GM23338 (cell line): ENCODE measurements around the gene SACS.

Source experiments
- EZH2 ChIP-seq: fragments of 200-600 bp; sonication (generic); IDR thresholded peaks from one replicate; pipeline ENCODE4 v1.8.0; 2017; ENCODE audit warnings: antibody characterized with exemption, mild to moderate bottlenecking, low read depth; ENCODE audit not compliant: unreplicated experiment
- POLR2AphosphoS5 ChIP-seq: IDR thresholded peaks from 2 replicates; pipeline ENCODE4 v1.6.1; 2016; ENCODE audit warnings: antibody characterized with exemption, low read depth
- STAT1 ChIP-seq: IDR thresholded peaks from one replicate; pipeline ENCODE4 v1.6.1; 2016; ENCODE audit warnings: antibody characterized with exemption; ENCODE audit not compliant: unreplicated experiment
- TF ChIP-seq, protein P1 (sequence below): IDR thresholded peaks from one replicate; pipeline ENCODE4 v1.6.1; 2018; ENCODE audit warnings: antibody characterized with exemption; ENCODE audit not compliant: unreplicated experiment
- TF ChIP-seq, protein P2 (sequence below), 2 experiments: fragments of 200-600 bp in 1 of 2; sonication (generic) in 1 of 2; conservative IDR thresholded peaks; 2 replicates each; pipeline versions ENCODE4 v1.5.1 to v1.6.1; 2016 to 2017; ENCODE audit warnings: antibody characterized with exemption in 2 of 2, low read depth in 2 of 2, mild to moderate bottlenecking in 2 of 2, moderate library complexity in 1 of 2

DNA sequence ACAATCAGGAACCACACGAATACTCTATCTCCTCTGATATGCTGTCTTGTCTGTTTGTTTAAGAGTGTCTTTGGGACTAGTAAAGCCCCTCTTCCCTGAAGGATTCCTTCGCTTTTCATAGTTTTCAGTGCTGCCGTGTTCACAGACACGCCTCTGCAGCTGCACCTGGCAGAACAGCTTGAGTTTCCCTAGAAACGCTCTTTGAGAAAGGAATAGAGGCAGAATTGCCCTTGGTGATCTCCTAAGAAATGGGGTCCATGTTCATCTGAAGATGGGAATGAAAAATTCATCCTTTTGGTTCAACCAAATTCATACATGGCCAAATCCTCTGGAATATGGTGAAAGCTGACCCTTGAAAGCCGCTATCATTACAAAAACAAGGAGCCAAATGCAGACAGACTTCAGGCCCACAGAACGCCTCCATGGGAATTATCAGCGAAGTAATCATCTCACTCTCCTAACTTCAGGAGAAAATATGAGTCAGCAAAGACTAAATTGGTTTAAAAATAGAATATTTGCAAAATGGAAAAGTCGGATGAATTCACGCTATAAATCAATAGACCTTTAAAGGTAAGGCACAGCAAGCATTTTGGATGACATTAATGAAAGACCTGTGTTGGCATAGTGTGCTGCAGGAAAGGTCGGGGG is 5.5 kb downstream of the SACS start:
- TF ChIP-seq STAT1, result no peak
- TF ChIP-seq, protein P1, sequence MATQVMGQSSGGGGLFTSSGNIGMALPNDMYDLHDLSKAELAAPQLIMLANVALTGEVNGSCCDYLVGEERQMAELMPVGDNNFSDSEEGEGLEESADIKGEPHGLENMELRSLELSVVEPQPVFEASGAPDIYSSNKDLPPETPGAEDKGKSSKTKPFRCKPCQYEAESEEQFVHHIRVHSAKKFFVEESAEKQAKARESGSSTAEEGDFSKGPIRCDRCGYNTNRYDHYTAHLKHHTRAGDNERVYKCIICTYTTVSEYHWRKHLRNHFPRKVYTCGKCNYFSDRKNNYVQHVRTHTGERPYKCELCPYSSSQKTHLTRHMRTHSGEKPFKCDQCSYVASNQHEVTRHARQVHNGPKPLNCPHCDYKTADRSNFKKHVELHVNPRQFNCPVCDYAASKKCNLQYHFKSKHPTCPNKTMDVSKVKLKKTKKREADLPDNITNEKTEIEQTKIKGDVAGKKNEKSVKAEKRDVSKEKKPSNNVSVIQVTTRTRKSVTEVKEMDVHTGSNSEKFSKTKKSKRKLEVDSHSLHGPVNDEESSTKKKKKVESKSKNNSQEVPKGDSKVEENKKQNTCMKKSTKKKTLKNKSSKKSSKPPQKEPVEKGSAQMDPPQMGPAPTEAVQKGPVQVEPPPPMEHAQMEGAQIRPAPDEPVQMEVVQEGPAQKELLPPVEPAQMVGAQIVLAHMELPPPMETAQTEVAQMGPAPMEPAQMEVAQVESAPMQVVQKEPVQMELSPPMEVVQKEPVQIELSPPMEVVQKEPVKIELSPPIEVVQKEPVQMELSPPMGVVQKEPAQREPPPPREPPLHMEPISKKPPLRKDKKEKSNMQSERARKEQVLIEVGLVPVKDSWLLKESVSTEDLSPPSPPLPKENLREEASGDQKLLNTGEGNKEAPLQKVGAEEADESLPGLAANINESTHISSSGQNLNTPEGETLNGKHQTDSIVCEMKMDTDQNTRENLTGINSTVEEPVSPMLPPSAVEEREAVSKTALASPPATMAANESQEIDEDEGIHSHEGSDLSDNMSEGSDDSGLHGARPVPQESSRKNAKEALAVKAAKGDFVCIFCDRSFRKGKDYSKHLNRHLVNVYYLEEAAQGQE, result no peak
- TF ChIP-seq EZH2, result no peak
- TF ChIP-seq, protein P2, sequence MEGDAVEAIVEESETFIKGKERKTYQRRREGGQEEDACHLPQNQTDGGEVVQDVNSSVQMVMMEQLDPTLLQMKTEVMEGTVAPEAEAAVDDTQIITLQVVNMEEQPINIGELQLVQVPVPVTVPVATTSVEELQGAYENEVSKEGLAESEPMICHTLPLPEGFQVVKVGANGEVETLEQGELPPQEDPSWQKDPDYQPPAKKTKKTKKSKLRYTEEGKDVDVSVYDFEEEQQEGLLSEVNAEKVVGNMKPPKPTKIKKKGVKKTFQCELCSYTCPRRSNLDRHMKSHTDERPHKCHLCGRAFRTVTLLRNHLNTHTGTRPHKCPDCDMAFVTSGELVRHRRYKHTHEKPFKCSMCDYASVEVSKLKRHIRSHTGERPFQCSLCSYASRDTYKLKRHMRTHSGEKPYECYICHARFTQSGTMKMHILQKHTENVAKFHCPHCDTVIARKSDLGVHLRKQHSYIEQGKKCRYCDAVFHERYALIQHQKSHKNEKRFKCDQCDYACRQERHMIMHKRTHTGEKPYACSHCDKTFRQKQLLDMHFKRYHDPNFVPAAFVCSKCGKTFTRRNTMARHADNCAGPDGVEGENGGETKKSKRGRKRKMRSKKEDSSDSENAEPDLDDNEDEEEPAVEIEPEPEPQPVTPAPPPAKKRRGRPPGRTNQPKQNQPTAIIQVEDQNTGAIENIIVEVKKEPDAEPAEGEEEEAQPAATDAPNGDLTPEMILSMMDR (conservative IDR thresholded peaks at IDR 0.05; ENCODE audit: low read depth in 2 of 2), result no peak
- no peak for TF ChIP-seq POLR2AphosphoS5
